Spleen (tissue), 11 donors: Measurements from ENCODE around the gene FAM171A1. TPM values are rescaled to one million over a fixed set of nuclear protein-coding genes. Genes with fewer than 3 reads are reported as not detected.

Experiments
- DNase-seq: peaks from one replicate; pipeline ENCODE4 v3.0.0-alpha.2; 2020
- H3K27ac ChIP-seq, 8 donors: fragments of 200-600 bp; sonication (generic) in 7 of 8; 1 replicate in 4 of 8; 2 replicates in 4 of 8; pipeline versions ENCODE4 v1.5.0 to v1.8.0; 2016 to 2021; ENCODE audit warnings: inconsistent platforms in 4 of 8, mild to moderate bottlenecking in 4 of 8, moderate library complexity in 1 of 8
- H3K27me3 ChIP-seq, 7 donors: fragments of 200-600 bp; sonication (generic) in 6 of 7; replicated peaks in 1 of 7; 1 replicate in 4 of 7; 2 replicates in 3 of 7; pipeline versions ENCODE4 v1.5.0 to v1.8.0; 2016 to 2021; ENCODE audit warnings: inconsistent platforms in 3 of 7, mild to moderate bottlenecking in 1 of 7
- H3K36me3 ChIP-seq, 6 donors: fragments of 200-600 bp; sonication (generic) in 5 of 6; 1 replicate in 4 of 6; 2 replicates in 2 of 6; pipeline versions ENCODE4 v1.5.0 to v1.8.0; 2016 to 2021; ENCODE audit warnings: inconsistent platforms in 2 of 6
- H3K4me1 ChIP-seq, 6 donors: fragments of 200-600 bp; sonication (generic) in 5 of 6; 1 replicate in 3 of 6; 2 replicates in 3 of 6; pipeline versions ENCODE4 v1.5.0 to v1.8.0; 2016 to 2021; ENCODE audit warnings: inconsistent platforms in 3 of 6
- H3K4me3 ChIP-seq, 8 donors: fragments of 200-600 bp; sonication (generic) in 7 of 8; 1 replicate in 4 of 8; 2 replicates in 4 of 8; pipeline versions ENCODE4 v1.5.0 to v1.8.0; 2016 to 2021; ENCODE audit warnings: inconsistent platforms in 4 of 8, mild to moderate bottlenecking in 4 of 8, moderate library complexity in 2 of 8
- H3K9me3 ChIP-seq, 8 donors: fragments of 200-600 bp; sonication (generic) in 7 of 8; 1 replicate in 4 of 8; 2 replicates in 4 of 8; pipeline versions ENCODE4 v1.5.0 to v1.8.0; 2016 to 2021; ENCODE audit warnings: inconsistent platforms in 4 of 8
- POLR2A ChIP-seq, 3 donors: fragments of 450-650 bp; IDR thresholded peaks; one replicate each; pipeline ENCODE4 v1.5.1; 2017; ENCODE audit warnings: antibody characterized with exemption in 3 of 3, mild to moderate bottlenecking in 1 of 3
- POLR2AphosphoS5 ChIP-seq, 3 donors: sonication (generic); formaldehyde crosslinking; IDR thresholded peaks; one replicate each; pipeline ENCODE4 v1.5.1; 2017; ENCODE audit warnings: antibody characterized with exemption in 3 of 3
- WGBS, 5 donors: extraction: QIAGEN DNeasy Blood & Tissue Kit in 3 of 5; methylation state at CpG; one replicate each; pipeline versions ENCODE4 v1.1.5 to v1.1.7; 2013 to 2018; 5-methylcytosine and 5-hydroxymethylcytosine counted together
- intact Hi-C: fragments of 100-400 bp; cut with DNase I; formaldehyde crosslinking; loops from one replicate; pipeline ENCODE4 v1.15.0; 2023; ENCODE audit warnings: low total_unique reads
- polyA plus RNA-seq, 3 donors: library from polyadenylated mRNA; stranded (reverse); fragments of 200-250 nt; gene quantifications; one replicate each; pipeline ENCODE4 v1.2.1, GENCODE V29; 2013
- total RNA-seq, 7 donors: library from RNA; depleted of rRNA in 3 of 7; stranded (reverse); fragments of >200 nt in 3 of 7; fragmentation: NEBNext Ultra II Directional in 4 of 7; extraction: Animal tissue kit (Norgen Biotek cat#: 25700) in 4 of 7; gene quantifications; one replicate each; pipeline versions ENCODE4 v1.1.0 to v1.2.1, GENCODE V29; 2016 to 2021
- TF ChIP-seq, protein P1 (sequence below), 11 experiments: fragments of 200-600 bp in 7 of 11; fragments of 450-650 bp in 4 of 11; sonication (generic) in 4 of 11; IDR thresholded peaks in 8 of 11; conservative IDR thresholded peaks in 3 of 11; 1 replicate in 7 of 11; 2 replicates in 4 of 11; pipeline versions ENCODE4 v1.4.0 to v1.8.0; 2016 to 2021; ENCODE audit warnings: antibody characterized with exemption in 11 of 11, inconsistent platforms in 4 of 11, mild to moderate bottlenecking in 1 of 11
- donor health status: healthy with polysubstance abuse.
- donor health status: DM: no; HTN: no; CAD: no; lungs with moderate emphysema.
- donor health status: DM: no; HTN: no; CAD: no.
- donor health status: Bipolar disorder and iron deficiency.
- donor health status: healthy.
- donor health status: DM: no; HTN: no; CAD: no.
- donor health status: DM: yes; HTN: yes; CAD: no.

Gene FAM171A1
- total and polyA plus RNA-seq, 10 donors: 3.5 to 34.0 (median 19.6) TPM

DNA sequence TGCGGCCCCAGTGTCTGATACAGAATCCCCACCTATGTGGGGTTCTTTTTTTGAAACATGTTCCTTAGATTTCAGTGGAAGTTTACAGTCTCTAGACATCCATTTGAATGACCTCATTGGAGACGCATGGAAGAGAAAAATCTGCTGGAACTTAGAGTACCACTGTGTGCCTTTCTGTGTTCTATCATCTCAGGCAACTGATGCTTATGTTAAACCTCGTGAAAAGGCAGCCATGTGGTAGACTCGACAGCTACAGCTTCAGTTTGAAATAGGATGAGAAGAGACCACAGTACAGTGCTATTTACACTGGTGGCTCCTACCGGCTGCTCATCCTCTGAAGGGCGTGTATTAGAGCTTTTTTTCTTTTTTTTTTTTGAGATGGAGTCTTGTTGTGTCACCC is 74.4 kb downstream of the FAM171A1 start:
- Histone ChIP-seq H3K4me3 (no peak overlapping the region), H3K9me3 (no peaks in the 10 kb centered on the region), H3K36me3 (no peaks in the 10 kb centered on the region), H3K27me3 (no peaks in the 10 kb centered on the region), H3K4me1 (no peaks in the 10 kb centered on the region), H3K27ac (no peak overlapping the region)
- no peak for DNase-seq
- intact Hi-C loops: no loop called here
- no peak for TF ChIP-seq POLR2AphosphoS5 (IDR thresholded peaks at IDR 0.05)
- TF ChIP-seq POLR2A (IDR thresholded peaks at IDR 0.05): no peak
- TF ChIP-seq, protein P1, sequence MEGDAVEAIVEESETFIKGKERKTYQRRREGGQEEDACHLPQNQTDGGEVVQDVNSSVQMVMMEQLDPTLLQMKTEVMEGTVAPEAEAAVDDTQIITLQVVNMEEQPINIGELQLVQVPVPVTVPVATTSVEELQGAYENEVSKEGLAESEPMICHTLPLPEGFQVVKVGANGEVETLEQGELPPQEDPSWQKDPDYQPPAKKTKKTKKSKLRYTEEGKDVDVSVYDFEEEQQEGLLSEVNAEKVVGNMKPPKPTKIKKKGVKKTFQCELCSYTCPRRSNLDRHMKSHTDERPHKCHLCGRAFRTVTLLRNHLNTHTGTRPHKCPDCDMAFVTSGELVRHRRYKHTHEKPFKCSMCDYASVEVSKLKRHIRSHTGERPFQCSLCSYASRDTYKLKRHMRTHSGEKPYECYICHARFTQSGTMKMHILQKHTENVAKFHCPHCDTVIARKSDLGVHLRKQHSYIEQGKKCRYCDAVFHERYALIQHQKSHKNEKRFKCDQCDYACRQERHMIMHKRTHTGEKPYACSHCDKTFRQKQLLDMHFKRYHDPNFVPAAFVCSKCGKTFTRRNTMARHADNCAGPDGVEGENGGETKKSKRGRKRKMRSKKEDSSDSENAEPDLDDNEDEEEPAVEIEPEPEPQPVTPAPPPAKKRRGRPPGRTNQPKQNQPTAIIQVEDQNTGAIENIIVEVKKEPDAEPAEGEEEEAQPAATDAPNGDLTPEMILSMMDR (IDR thresholded peaks at IDR 0.05 in 8 of 11, conservative IDR thresholded peaks at IDR 0.05 in 3 of 11): no peak
- 74 to 88% (median 79%) methylated on average over 6 of the region's 6 CpGs for WGBS, 5 donors

DNA sequence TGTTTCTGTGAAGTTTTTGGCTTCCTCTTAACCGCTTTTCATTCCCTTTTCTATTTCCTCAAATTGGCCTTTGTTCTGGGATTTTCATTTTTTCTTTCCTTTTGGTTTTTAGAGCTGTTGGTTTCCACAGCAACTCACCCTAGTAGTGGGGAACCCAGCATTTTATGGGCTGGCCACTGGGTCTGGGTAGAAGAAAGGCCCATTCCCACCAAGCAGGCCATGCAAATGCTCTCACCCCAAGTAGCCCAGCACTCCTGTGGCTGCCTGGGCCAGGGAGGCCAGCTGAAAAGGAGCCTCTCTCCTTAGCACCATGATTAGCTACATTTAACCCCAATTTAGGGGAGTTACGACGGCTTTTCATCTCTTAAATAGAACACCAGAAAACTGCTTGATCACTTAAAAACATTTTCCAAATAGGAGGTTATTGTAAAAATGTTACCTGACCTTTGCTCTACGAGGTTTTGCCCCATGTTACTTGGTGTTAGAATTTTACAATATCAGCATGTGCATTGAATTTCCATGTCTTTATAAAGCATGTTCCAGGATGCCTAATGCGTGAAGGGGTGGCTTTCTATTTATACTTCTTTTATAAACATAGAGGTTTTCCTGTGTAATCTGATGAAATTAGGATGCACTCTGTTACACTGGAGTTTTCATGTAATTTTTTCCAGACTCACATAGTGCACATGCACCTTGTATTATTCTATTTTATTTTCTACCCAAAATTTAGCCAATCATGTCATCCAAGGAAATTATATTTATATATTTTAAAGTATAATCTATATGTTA is 75.4 kb downstream of the FAM171A1 start:
- H3K36me3 ChIP-seq: no peaks in the 10 kb centered on the region
- H3K4me3 ChIP-seq: no peak overlapping the region
- no peak for DNase-seq
- no peaks in the 10 kb centered on the region for H3K4me1 ChIP-seq
- H3K27ac ChIP-seq: no peak overlapping the region
- intact Hi-C loops: no loop called here
- WGBS, 5 donors: 73 to 79% (median 77%) methylated on average over 5 of the region's 5 CpGs
- no peaks in the 10 kb centered on the region for H3K9me3 ChIP-seq
- TF ChIP-seq, protein P1 (IDR thresholded peaks at IDR 0.05 in 8 of 11, conservative IDR thresholded peaks at IDR 0.05 in 3 of 11): no peak
- TF ChIP-seq POLR2A (IDR thresholded peaks at IDR 0.05): no peak
- no peak for TF ChIP-seq POLR2AphosphoS5 (IDR thresholded peaks at IDR 0.05)
- no peaks in the 10 kb centered on the region for H3K27me3 ChIP-seq

DNA sequence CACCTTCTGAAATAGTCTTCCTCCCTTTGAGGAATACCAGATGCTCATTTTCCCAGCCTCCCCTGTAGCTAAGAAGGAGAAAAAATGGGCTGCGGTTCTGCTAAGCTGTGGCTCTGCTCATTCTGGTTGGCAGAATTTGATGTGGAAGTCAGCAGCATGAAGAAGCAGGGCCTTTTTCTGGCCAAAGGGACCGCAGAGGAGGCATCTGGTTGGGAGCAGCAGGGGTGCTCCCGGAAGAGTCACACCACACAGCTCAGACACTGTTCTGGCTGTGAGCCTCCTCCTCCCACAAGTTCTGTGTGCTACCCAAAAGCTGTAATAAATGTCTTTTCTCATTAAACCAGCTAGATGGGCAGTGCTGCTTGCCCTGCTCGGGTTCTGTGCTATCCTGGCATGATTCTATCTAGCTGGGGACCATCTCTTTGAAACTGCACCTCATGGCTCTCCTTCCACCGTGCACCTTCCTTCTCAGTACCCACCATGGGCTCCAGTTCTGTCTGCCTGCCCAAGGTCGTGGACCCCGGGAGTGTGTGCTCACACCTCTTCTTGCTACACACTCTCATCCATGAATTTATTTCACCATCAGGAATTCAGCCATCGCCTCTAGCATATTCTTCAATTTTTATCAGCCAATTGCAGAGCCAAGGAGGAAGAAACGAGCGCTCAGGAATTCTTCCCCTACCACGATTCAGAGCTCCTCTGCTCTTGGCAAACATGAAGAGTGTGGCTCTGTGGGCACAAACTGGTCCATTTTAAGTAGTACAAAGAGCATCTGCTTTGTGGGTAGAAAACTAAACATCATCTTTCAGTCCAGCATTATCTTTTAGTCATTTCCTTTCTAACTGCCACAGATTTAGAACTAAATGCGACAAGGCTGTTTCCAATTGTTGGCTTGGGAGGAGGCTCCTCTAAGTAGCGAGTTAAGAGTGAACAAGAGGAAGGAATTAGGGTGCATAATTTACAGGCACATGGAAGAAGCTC is 76.9 kb downstream of the FAM171A1 start:
- H3K4me3 ChIP-seq: no peak overlapping the region
- H3K27me3 ChIP-seq: no peaks in the 10 kb centered on the region
- H3K9me3 ChIP-seq: no peaks in the 10 kb centered on the region
- intact Hi-C loops: no loop called here
- H3K27ac ChIP-seq: no peak overlapping the region
- no peaks in the 10 kb centered on the region for H3K36me3 ChIP-seq
- no peak for TF ChIP-seq POLR2AphosphoS5 (IDR thresholded peaks at IDR 0.05)
- TF ChIP-seq, protein P1 (IDR thresholded peaks at IDR 0.05 in 8 of 11, conservative IDR thresholded peaks at IDR 0.05 in 3 of 11): no peak
- TF ChIP-seq POLR2A (IDR thresholded peaks at IDR 0.05): no peak
- H3K4me1 ChIP-seq: no peaks in the 10 kb centered on the region
- WGBS, 5 donors: 58 to 68% (median 64%) methylated on average over 12 to 13 of the region's 13 CpGs
- DNase-seq: no peak

DNA sequence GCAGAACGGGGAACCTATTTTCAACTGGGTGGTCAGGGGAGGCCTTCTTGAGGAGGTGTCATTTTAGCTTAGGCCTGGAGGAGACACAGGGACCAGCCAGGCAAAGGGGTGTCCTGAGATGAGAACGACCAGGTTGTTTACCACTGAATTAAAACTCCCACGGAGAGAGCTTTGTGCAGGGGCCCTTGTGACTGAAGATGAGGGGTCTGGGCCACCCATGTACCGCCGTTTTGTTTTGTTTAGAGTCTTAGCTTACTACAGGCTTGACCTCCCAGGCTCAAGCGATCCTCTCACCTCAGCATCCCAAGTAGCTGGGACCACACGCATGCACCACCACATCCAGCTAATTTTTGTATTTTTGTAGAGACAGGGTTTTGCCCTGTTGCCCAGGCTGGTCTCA is 80.4 kb downstream of the FAM171A1 start:
- H3K4me1 ChIP-seq: no peaks in the 10 kb centered on the region
- no peaks in the 10 kb centered on the region for H3K27me3 ChIP-seq
- DNase-seq: no peak
- TF ChIP-seq POLR2A (IDR thresholded peaks at IDR 0.05): no peak
- 78 to 95% (median 89%) methylated on average over 7 of the region's 7 CpGs for WGBS, 5 donors
- no peaks in the 10 kb centered on the region for H3K9me3 ChIP-seq
- H3K36me3 ChIP-seq: no peaks in the 10 kb centered on the region
- no peak overlapping the region for H3K27ac ChIP-seq
- H3K4me3 ChIP-seq: no peak overlapping the region
- intact Hi-C loops: no loop called here
